Progenitor cell of endocrine pancreas (in vitro differentiated cells): ENCODE data around the gene SLC25A22. TPM values are rescaled to one million over a fixed set of nuclear protein-coding genes. Genes with fewer than 3 reads are reported as not detected.

Experiments
- DNase-seq: peaks from one replicate; pipeline ENCODE4 v3.0.0; 2021; ENCODE audit warnings: low spot score; ENCODE audit not compliant: unreplicated experiment
- H3K27ac Mint-ChIP-seq: 2 replicates; pipeline ENCODE4 v1.8.0; 2021; ENCODE audit warnings: mild to moderate bottlenecking, moderate library complexity, mixed read lengths
- H3K27me3 Mint-ChIP-seq: 2 replicates; pipeline ENCODE4 v1.8.0; 2021; ENCODE audit warnings: mixed read lengths
- H3K36me3 Mint-ChIP-seq: 2 replicates; pipeline ENCODE4 v1.8.0; 2022; ENCODE audit warnings: mixed read lengths; ENCODE audit not compliant: insufficient read depth
- H3K4me1 Mint-ChIP-seq: 2 replicates; pipeline ENCODE4 v1.8.0; 2021; ENCODE audit warnings: low read depth, mixed read lengths
- H3K4me3 Mint-ChIP-seq: 2 replicates; pipeline ENCODE4 v1.8.0; 2021; ENCODE audit warnings: low read depth, mild to moderate bottlenecking, moderate library complexity, mixed read lengths
- H3K9me3 Mint-ChIP-seq: 2 replicates; pipeline ENCODE4 v1.8.0; 2021; ENCODE audit warnings: low read depth, mixed read lengths
- total RNA-seq: library from RNA; stranded (reverse); gene quantifications from 2 replicates; pipeline ENCODE4 v1.2.1, GENCODE V29; 2021
- TF ChIP-seq, protein P1 (sequence below): fragments of 200-600 bp; sonication (generic); IDR thresholded peaks from one replicate; pipeline ENCODE4 v1.5.0; 2021; ENCODE audit warnings: antibody characterized with exemption, mild to moderate bottlenecking; ENCODE audit not compliant: unreplicated experiment

Gene SLC25A22
- total RNA-seq, 1 donor from 2014 or later, result 40.5 TPM

GRCh38 chr11:810040-810567, 12.0 kb upstream of the SLC25A22 start:
- H3K27me3 Mint-ChIP-seq, result no peaks in the 10 kb centered on the region
- H3K27ac Mint-ChIP-seq, result peak overlapping the region; percentile 99
- no peak for DNase-seq
- H3K9me3 Mint-ChIP-seq, result no peaks in the 10 kb centered on the region
- H3K4me3 Mint-ChIP-seq, result peak overlapping the region; percentile 93
- H3K4me1 Mint-ChIP-seq, result peaks cover 15% of the 10 kb centered on the region
- TF ChIP-seq, protein P1, sequence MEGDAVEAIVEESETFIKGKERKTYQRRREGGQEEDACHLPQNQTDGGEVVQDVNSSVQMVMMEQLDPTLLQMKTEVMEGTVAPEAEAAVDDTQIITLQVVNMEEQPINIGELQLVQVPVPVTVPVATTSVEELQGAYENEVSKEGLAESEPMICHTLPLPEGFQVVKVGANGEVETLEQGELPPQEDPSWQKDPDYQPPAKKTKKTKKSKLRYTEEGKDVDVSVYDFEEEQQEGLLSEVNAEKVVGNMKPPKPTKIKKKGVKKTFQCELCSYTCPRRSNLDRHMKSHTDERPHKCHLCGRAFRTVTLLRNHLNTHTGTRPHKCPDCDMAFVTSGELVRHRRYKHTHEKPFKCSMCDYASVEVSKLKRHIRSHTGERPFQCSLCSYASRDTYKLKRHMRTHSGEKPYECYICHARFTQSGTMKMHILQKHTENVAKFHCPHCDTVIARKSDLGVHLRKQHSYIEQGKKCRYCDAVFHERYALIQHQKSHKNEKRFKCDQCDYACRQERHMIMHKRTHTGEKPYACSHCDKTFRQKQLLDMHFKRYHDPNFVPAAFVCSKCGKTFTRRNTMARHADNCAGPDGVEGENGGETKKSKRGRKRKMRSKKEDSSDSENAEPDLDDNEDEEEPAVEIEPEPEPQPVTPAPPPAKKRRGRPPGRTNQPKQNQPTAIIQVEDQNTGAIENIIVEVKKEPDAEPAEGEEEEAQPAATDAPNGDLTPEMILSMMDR, result peak; percentile 23
- H3K36me3 Mint-ChIP-seq, result peaks cover 6% of the 10 kb centered on the region

- H3K27me3 Mint-ChIP-seq, result no peaks in the 10 kb centered on the region
- no peaks in the 10 kb centered on the region for H3K9me3 Mint-ChIP-seq
- DNase-seq, result peak; percentile 91
- peak within 1 kb of the TSS; percentile 99 for H3K27ac Mint-ChIP-seq
- peak within 1 kb of the TSS; percentile 93 for H3K4me3 Mint-ChIP-seq
- TF ChIP-seq, protein P1, result no peak
- H3K36me3 Mint-ChIP-seq, result peaks cover 6% of the 10 kb centered on the region
- H3K4me1 Mint-ChIP-seq, result peaks cover 15% of the 10 kb centered on the region
Measured at GRCh38 chr11:809287-810039, 11.4 kb upstream of the SLC25A22 start, which contains the start of gene RPLP2. Gene RPLP2, plus strand, starts transcription at chr11:809967. Its CDS starts 268 bp downstream, at chr11:810235.

DNA sequence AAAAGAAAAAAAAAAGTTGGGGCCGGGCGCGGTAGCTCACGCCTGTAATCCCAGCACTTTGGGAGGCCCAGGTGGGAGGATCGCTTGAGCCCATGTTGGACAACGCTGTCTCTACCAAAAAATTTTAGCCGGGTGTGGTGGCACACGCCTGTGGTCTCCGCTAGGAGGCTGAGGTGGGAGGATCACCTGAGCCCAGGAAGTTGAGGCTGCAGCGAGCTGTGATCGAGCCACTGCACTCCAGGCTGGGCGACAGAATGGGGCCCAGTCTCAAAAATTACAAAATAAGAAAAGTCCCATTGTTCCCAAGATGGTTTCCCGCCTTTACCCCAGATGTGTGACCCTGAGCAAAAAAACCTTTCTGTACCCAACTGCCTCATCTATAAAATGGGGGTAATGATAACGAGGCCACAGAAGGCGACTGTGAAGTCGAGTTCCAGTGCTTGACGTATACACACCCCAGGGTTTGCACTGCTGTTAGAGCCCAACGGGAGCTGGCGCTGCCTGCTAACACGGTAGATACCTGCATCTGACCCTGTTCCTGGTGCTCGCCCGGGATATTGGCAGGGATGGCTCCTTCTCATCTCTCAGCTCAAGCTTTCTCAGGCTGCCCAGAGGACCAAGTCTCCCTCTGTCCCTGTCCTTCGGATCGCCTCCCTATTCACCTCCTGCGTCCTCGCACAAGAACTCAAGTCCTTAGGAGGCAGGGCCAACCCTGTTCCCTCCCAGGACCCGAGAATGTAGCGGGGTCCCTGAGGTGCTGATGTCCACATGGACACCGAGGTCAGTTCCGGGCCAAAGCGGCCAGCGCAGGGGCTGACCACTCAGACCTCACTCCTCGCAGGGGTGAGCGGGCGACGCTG, 10.6 kb upstream of the SLC25A22 start:
- no peaks in the 10 kb centered on the region for H3K9me3 Mint-ChIP-seq
- H3K4me1 Mint-ChIP-seq, result peaks cover 15% of the 10 kb centered on the region
- H3K36me3 Mint-ChIP-seq, result peaks cover 4% of the 10 kb centered on the region
- H3K27ac Mint-ChIP-seq, result peak overlapping the region; percentile 99
- H3K4me3 Mint-ChIP-seq, result peak overlapping the region; percentile 93
- TF ChIP-seq, protein P1, result no peak
- no peak for DNase-seq
- H3K27me3 Mint-ChIP-seq, result no peaks in the 10 kb centered on the region

GRCh38 chr11:804599-804964, 6.5 kb upstream of the SLC25A22 start:
- Mint-ChIP-seq H3K4me3 (peak overlapping the region; percentile 65), H3K27ac (no peak overlapping the region), H3K36me3 (no peaks in the 10 kb centered on the region), H3K27me3 (no peaks in the 10 kb centered on the region), H3K4me1 (peaks cover 5% of the 10 kb centered on the region), H3K9me3 (no peaks in the 10 kb centered on the region)
- TF ChIP-seq, protein P1, result no peak
- DNase-seq, result no peak
